ENCODE data around the gene BAK1. TPM values are rescaled to one million over a fixed set of nuclear protein-coding genes. Genes with fewer than 3 reads are reported as not detected.

Gene BAK1
- total RNA-seq, 5 donors from 2014 or later (not counting 1 experiment from before 2014, with no cell fraction given) = 22.9 to 31.6 (median 27.9) TPM

- POLR2A ChIA-PET = interaction anchor here in 1 of 2 donors (0.8 kb wide), 1 partner anchor 10 kb away, joined by 7 read pairs; the partner anchor contains the start of gene ITPR3
- CTCF ChIA-PET = no interaction called here
- Histone ChIP-seq H3K27me3 (replicated peaks in 1 of 2; ENCODE audit: control insufficient read depth in 2 of 2, extremely low read depth in 1 of 2, insufficient read depth in 2 of 2, low read length in 1 of 2) (peaks cover 0 to 26% of the 10 kb centered on the region in 2 experiments), H3K4me3 (ENCODE audit: control insufficient read depth in 1 of 2, extremely low read depth in 1 of 2, low read length in 1 of 2) (no peak overlapping the region), H3K4me1 (ENCODE audit: control insufficient read depth in 1 of 2, extremely low read depth in 1 of 2, insufficient read depth in 2 of 2, low read length in 2 of 2) (no peaks in the 10 kb centered on the region), H3K27ac (ENCODE audit: low read length) (no peak overlapping the region), H3K36me3 (ENCODE audit: control insufficient read depth in 2 of 2, extremely low read depth in 1 of 2, insufficient read depth in 1 of 2, low read length in 1 of 2) (no peaks in the 10 kb centered on the region), H3K9me3 (no peaks in the 10 kb centered on the region)
- WGBS (ENCODE audit: insufficient coverage) = 92% methylated on average over 14 of the region's 22 CpGs
- H3K27me3 Mint-ChIP-seq = no peaks in the 10 kb centered on the region
- peaks cover 0 to 10% (median 0%) of the 10 kb centered on the region in 3 donors for H3K4me1 Mint-ChIP-seq
- DNase-seq (no peak), ATAC-seq (replicated peaks in 1 of 4) (no peak)
- no peak overlapping the region for H3K27ac Mint-ChIP-seq
- H3K4me3 Mint-ChIP-seq = no peak overlapping the region
- H3K9me3 Mint-ChIP-seq = no peaks in the 10 kb centered on the region
- no peaks in the 10 kb centered on the region for H3K36me3 Mint-ChIP-seq
Observed at GRCh38 chr6:33610779-33611732, 31.0 kb upstream of the BAK1 start.

GRCh38 chr6:33610067-33610466 lies 30.0 kb upstream of the BAK1 start:
- ChIA-PET CTCF (no interaction called here), POLR2A (no interaction called here)
- Mint-ChIP-seq H3K27me3 (no peaks in the 10 kb centered on the region), H3K4me3 (no peak overlapping the region), H3K36me3 (no peaks in the 10 kb centered on the region), H3K9me3 (peaks cover 0 to 3% (median 3%) of the 10 kb centered on the region in 3 donors), H3K27ac (no peak overlapping the region), H3K4me1 (peaks cover 0 to 10% (median 0%) of the 10 kb centered on the region in 3 donors)
- no peak overlapping the region for H3K27ac ChIP-seq (ENCODE audit: low read length)
- H3K4me1 ChIP-seq (ENCODE audit: control insufficient read depth in 1 of 2, extremely low read depth in 1 of 2, insufficient read depth in 2 of 2, low read length in 2 of 2) = no peaks in the 10 kb centered on the region
- 94% methylated on average over 4 of the region's 4 CpGs for WGBS (ENCODE audit: insufficient coverage)
- ATAC-seq (replicated peaks in 1 of 4) (no peak), DNase-seq (no peak)
- no peak overlapping the region for H3K4me3 ChIP-seq (ENCODE audit: control insufficient read depth in 1 of 2, extremely low read depth in 1 of 2, low read length in 1 of 2)
- no peaks in the 10 kb centered on the region for H3K36me3 ChIP-seq (ENCODE audit: control insufficient read depth in 2 of 2, extremely low read depth in 1 of 2, insufficient read depth in 1 of 2, low read length in 1 of 2)
- no peaks in the 10 kb centered on the region for H3K9me3 ChIP-seq
- peaks cover 0 to 26% of the 10 kb centered on the region in 2 experiments for H3K27me3 ChIP-seq (replicated peaks in 1 of 2; ENCODE audit: control insufficient read depth in 2 of 2, extremely low read depth in 1 of 2, insufficient read depth in 2 of 2, low read length in 1 of 2)

DNA sequence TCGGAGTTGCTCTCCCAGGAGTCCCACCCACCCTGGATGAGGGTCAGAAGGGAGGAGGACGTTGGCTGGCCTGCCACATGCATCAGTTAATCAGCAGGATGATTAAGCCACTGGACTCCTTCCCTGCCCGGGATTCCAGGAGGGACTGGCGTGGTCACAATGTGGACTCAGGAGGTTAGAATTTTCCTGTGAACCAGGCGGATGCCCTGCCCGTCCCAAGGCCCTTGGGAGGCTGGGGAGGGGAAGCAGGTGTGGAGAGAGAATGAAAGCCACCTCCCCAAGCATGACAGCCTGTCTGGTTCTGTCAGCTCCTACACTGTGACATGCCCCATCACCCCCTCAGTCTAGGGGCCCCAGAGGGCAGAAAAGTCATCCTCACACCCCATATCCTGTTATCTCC lies 29.5 kb upstream of the BAK1 start:
- H3K36me3 ChIP-seq (ENCODE audit: control insufficient read depth in 2 of 2, extremely low read depth in 1 of 2, insufficient read depth in 1 of 2, low read length in 1 of 2) = no peaks in the 10 kb centered on the region
- CTCF ChIA-PET = no interaction called here
- no peaks in the 10 kb centered on the region for H3K4me1 ChIP-seq (ENCODE audit: control insufficient read depth in 1 of 2, extremely low read depth in 1 of 2, insufficient read depth in 2 of 2, low read length in 2 of 2)
- no peaks in the 10 kb centered on the region for H3K36me3 Mint-ChIP-seq
- no peaks in the 10 kb centered on the region for H3K9me3 ChIP-seq
- H3K27me3 ChIP-seq (replicated peaks in 1 of 2; ENCODE audit: control insufficient read depth in 2 of 2, extremely low read depth in 1 of 2, insufficient read depth in 2 of 2, low read length in 1 of 2) = peaks cover 0 to 26% of the 10 kb centered on the region in 2 experiments
- no peak overlapping the region for H3K4me3 ChIP-seq (ENCODE audit: control insufficient read depth in 1 of 2, extremely low read depth in 1 of 2, low read length in 1 of 2)
- DNase-seq (no peak), ATAC-seq (replicated peaks in 1 of 4) (no peak)
- peaks cover 0 to 6% (median 6%) of the 10 kb centered on the region in 3 donors for H3K9me3 Mint-ChIP-seq
- no peaks in the 10 kb centered on the region for H3K27me3 Mint-ChIP-seq
- H3K27ac ChIP-seq (ENCODE audit: low read length) = no peak overlapping the region
- 67% methylated on average over 4 of the region's 6 CpGs for WGBS (ENCODE audit: insufficient coverage)
- no peak overlapping the region for H3K4me3 Mint-ChIP-seq
- POLR2A ChIA-PET = no interaction called here
- H3K27ac Mint-ChIP-seq = no peak overlapping the region
- H3K4me1 Mint-ChIP-seq = peaks cover 0 to 10% (median 0%) of the 10 kb centered on the region in 3 donors

- Histone ChIP-seq H3K4me1 (ENCODE audit: control insufficient read depth in 1 of 2, extremely low read depth in 1 of 2, insufficient read depth in 2 of 2, low read length in 2 of 2) (no peaks in the 10 kb centered on the region), H3K27me3 (replicated peaks in 1 of 2; ENCODE audit: control insufficient read depth in 2 of 2, extremely low read depth in 1 of 2, insufficient read depth in 2 of 2, low read length in 1 of 2) (peaks cover 0 to 28% of the 10 kb centered on the region in 2 experiments), H3K27ac (ENCODE audit: low read length) (no peak overlapping the region), H3K4me3 (ENCODE audit: control insufficient read depth in 1 of 2, extremely low read depth in 1 of 2, low read length in 1 of 2) (no peak overlapping the region), H3K9me3 (no peaks in the 10 kb centered on the region), H3K36me3 (ENCODE audit: control insufficient read depth in 2 of 2, extremely low read depth in 1 of 2, insufficient read depth in 1 of 2, low read length in 1 of 2) (no peaks in the 10 kb centered on the region)
- H3K36me3 Mint-ChIP-seq = no peaks in the 10 kb centered on the region
- ATAC-seq (replicated peaks in 1 of 4) = no peak
- ChIA-PET CTCF (interaction anchor here in 1 of 2 donors (1.9 kb wide), 1 partner anchor 22 kb away, joined by 4 read pairs; no protein-coding TSS in a partner anchor), POLR2A (no interaction called here)
- H3K27me3 Mint-ChIP-seq = no peaks in the 10 kb centered on the region
- 40% methylated on average over 1 of the region's 3 CpGs for WGBS (ENCODE audit: insufficient coverage)
- no peak for DNase-seq
- H3K4me3 Mint-ChIP-seq = no peak overlapping the region
- H3K9me3 Mint-ChIP-seq = peaks cover 0 to 6% (median 6%) of the 10 kb centered on the region in 3 donors
- H3K4me1 Mint-ChIP-seq = peaks cover 0 to 10% (median 0%) of the 10 kb centered on the region in 3 donors
- H3K27ac Mint-ChIP-seq = no peak overlapping the region
Observed at GRCh38 chr6:33609019-33609418, 28.9 kb upstream of the BAK1 start.

DNA sequence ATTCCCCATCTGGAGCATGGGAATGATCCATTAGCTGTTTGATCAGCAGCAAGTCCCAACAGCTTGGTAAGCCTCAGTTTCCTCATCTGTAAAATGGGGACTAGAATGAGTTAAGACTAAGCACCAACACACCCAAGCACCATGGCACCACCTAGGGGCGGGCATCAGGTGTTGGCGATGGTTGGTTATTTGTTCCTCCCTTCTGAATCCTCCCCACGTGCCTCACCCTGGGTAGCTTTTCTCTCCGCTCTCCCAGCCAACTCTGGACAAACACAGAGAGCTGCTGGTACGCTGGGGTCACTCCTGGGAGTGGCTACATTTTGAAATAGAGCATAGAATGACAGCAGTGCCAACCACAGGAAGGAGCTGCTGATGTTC lies 27.7 kb upstream of the BAK1 start:
- DNase-seq (peak in 7 of 35 experiments; percentile 18 to 53 (median 24)), ATAC-seq (replicated peaks in 1 of 4) (peak in 2 of 4 experiments; percentile 54 to 63)
- Histone ChIP-seq H3K4me1 (ENCODE audit: control insufficient read depth in 1 of 2, extremely low read depth in 1 of 2, insufficient read depth in 2 of 2, low read length in 2 of 2) (no peaks in the 10 kb centered on the region), H3K27ac (ENCODE audit: low read length) (no peak overlapping the region), H3K27me3 (replicated peaks in 1 of 2; ENCODE audit: control insufficient read depth in 2 of 2, extremely low read depth in 1 of 2, insufficient read depth in 2 of 2, low read length in 1 of 2) (peaks cover 0 to 33% of the 10 kb centered on the region in 2 experiments), H3K4me3 (ENCODE audit: control insufficient read depth in 1 of 2, extremely low read depth in 1 of 2, low read length in 1 of 2) (no peak overlapping the region), H3K36me3 (ENCODE audit: control insufficient read depth in 2 of 2, extremely low read depth in 1 of 2, insufficient read depth in 1 of 2, low read length in 1 of 2) (no peaks in the 10 kb centered on the region), H3K9me3 (no peaks in the 10 kb centered on the region)
- Mint-ChIP-seq H3K4me1 (peaks cover 0 to 7% (median 0%) of the 10 kb centered on the region in 3 donors), H3K27ac (no peak overlapping the region), H3K4me3 (no peak overlapping the region), H3K27me3 (no peaks in the 10 kb centered on the region), H3K36me3 (no peaks in the 10 kb centered on the region), H3K9me3 (peaks cover 0 to 6% (median 6%) of the 10 kb centered on the region in 3 donors)
- WGBS (ENCODE audit: insufficient coverage) = 40% methylated on average over 3 of the region's 5 CpGs
- ChIA-PET CTCF (interaction anchor here (1.8 to 2.2 kb wide), 3 partner anchors 18 to 22 kb away, joined by 4 to 10 read pairs (median 4); no protein-coding TSS in a partner anchor), POLR2A (no interaction called here)

- CTCF ChIA-PET = interaction anchor here (1.8 to 2.2 kb wide), 3 partner anchors 17 to 21 kb away, joined by 4 to 10 read pairs (median 4); no protein-coding TSS in a partner anchor
Observed at GRCh38 chr6:33607126-33607783, 27.2 kb upstream of the BAK1 start.

More at GRCh38 chr6:33607126-33607783, 27.2 kb upstream of the BAK1 start:
- Mint-ChIP-seq H3K4me3 (no peak overlapping the region), H3K27ac (no peak overlapping the region), H3K4me1 (peaks cover 0 to 2% (median 0%) of the 10 kb centered on the region in 3 donors), H3K27me3 (no peaks in the 10 kb centered on the region), H3K9me3 (peaks cover 0 to 6% (median 6%) of the 10 kb centered on the region in 3 donors), H3K36me3 (no peaks in the 10 kb centered on the region)
- POLR2A ChIA-PET = no interaction called here
- 100% methylated on average over 2 of the region's 8 CpGs for WGBS (ENCODE audit: insufficient coverage)
- DNase-seq (no peak), ATAC-seq (replicated peaks in 1 of 4) (no peak)
- no peaks in the 10 kb centered on the region for H3K36me3 ChIP-seq (ENCODE audit: control insufficient read depth in 2 of 2, extremely low read depth in 1 of 2, insufficient read depth in 1 of 2, low read length in 1 of 2)
- no peaks in the 10 kb centered on the region for H3K9me3 ChIP-seq
- H3K4me3 ChIP-seq (ENCODE audit: control insufficient read depth in 1 of 2, extremely low read depth in 1 of 2, low read length in 1 of 2) = no peak overlapping the region
- no peaks in the 10 kb centered on the region for H3K4me1 ChIP-seq (ENCODE audit: control insufficient read depth in 1 of 2, extremely low read depth in 1 of 2, insufficient read depth in 2 of 2, low read length in 2 of 2)
- no peak overlapping the region for H3K27ac ChIP-seq (ENCODE audit: low read length)
- peaks cover 0 to 33% of the 10 kb centered on the region in 2 experiments for H3K27me3 ChIP-seq (replicated peaks in 1 of 2; ENCODE audit: control insufficient read depth in 2 of 2, extremely low read depth in 1 of 2, insufficient read depth in 2 of 2, low read length in 1 of 2)
